Choroid plexus epithelial cell (primary cell): ENCODE data around the gene KHDRBS1.
"Not testable (repeated sequence)": the region's sequence is repeated elsewhere in the genome, so short reads cannot be mapped to it uniquely, and the experiment has no call there.

ENCODE experiments used
- DNase-seq: peaks from one replicate; pipeline ENCODE4 v3.0.0-alpha.2; 2010; ENCODE audit warnings: low read depth
- H3K4me3 ChIP-seq: 2 replicates; pipeline ENCODE4 v1.5.1; 2011; ENCODE audit warnings: low read depth, mild to moderate bottlenecking, control low read depth, low read length, moderate library complexity
- CTCF ChIP-seq: conservative IDR thresholded peaks from 2 replicates; pipeline ENCODE4 v1.5.1; 2011; ENCODE audit warnings: low read depth, mild to moderate bottlenecking, control low read depth, inconsistent platforms, low read length, moderate library complexity

Gene KHDRBS1

GRCh38 chr1:32062867-32063230, 49.2 kb downstream of the KHDRBS1 start:
- H3K4me3 ChIP-seq, result no peak overlapping the region
- TF ChIP-seq CTCF, result no peak

GRCh38 chr1:32063261-32063681, 49.6 kb downstream of the KHDRBS1 start:
- DNase-seq, result peak; percentile 84
- TF ChIP-seq CTCF, result peak; percentile 67
- no peak overlapping the region for H3K4me3 ChIP-seq

More at GRCh38 chr1:32062867-32063230, 49.2 kb downstream of the KHDRBS1 start:
- peak; percentile 23 for DNase-seq

- DNase-seq, result not testable (repeated sequence)
Measured at GRCh38 chr1:32065613-32066488, 52.2 kb downstream of the KHDRBS1 start.

GRCh38 chr1:32066489-32066873, 52.8 kb downstream of the KHDRBS1 start:
- no peak for TF ChIP-seq CTCF
- H3K4me3 ChIP-seq, result no peak overlapping the region
- peak; percentile 66 for DNase-seq

More at GRCh38 chr1:32065613-32066488, 52.2 kb downstream of the KHDRBS1 start:
- H3K4me3 ChIP-seq, result not testable (repeated sequence)

- H3K4me3 ChIP-seq, result no peak overlapping the region
- no peak for TF ChIP-seq CTCF
- DNase-seq, result peak; percentile 53
Measured at GRCh38 chr1:32068957-32069588, 55.4 kb downstream of the KHDRBS1 start.

GRCh38 chr1:32071758-32072621, 58.3 kb downstream of the KHDRBS1 start:
- peak; percentile 8 for TF ChIP-seq CTCF
- H3K4me3 ChIP-seq, result peak overlapping the region; percentile 99
- DNase-seq, result peak; percentile 75
